Measurements from ENCODE around the gene DHRSX.

DNA sequence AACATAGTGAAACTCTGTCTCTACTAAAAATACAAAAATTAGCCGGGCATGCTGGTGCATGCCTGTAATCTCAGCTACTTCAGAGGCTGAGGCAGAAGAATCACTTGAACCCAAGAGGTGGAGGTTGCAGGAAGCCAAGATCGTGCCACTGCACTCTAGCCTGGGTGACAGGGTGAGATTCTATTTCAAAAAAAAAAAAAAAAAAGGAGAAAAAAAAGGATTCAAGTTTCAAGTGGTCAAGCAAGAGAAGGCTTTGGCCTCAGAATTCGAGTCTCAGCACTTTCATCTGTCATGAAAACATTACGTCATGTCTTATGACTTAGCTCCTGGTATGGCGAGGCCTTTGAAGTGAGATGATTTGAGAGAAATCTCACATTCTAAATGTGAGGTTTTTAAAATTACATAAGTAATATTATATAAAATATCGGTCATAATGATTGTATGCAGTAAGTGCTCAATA is 21.2 kb upstream of the DHRSX start:
- TF ChIP-seq CTCF (IDR thresholded peaks at IDR 0.05), result no peak
- TF ChIP-seq POLR2A (IDR thresholded peaks at IDR 0.05), result no peak

Data from thyroid gland (tissue), 4 donors.